Measurements from ENCODE around the gene SLC35F1.

Gene SLC35F1

GRCh38 chr6:118317581-118318563 is 410.8 kb downstream of the SLC35F1 start:
- DNase-seq (ENCODE audit: low read depth, low spot score) = no peak
- no peak overlapping the region for H3K4me3 ChIP-seq (ENCODE audit: low read depth, low read length)
- ChIA-PET CTCF (no interaction called here), POLR2A (no interaction called here)
- TF ChIP-seq CTCF (IDR thresholded peaks at IDR 0.05; ENCODE audit: insufficient read depth, low read length, missing control alignments) = no peak

GRCh38 chr6:118318648-118319047 is 411.6 kb downstream of the SLC35F1 start:
- CTCF ChIA-PET = no interaction called here
- no peak for DNase-seq (ENCODE audit: low read depth, low spot score)
- H3K4me3 ChIP-seq (ENCODE audit: low read depth, low read length) = no peak overlapping the region
- no peak for TF ChIP-seq CTCF (IDR thresholded peaks at IDR 0.05; ENCODE audit: insufficient read depth, low read length, missing control alignments)
- POLR2A ChIA-PET = no interaction called here

GRCh38 chr6:118319416-118319815 is 412.4 kb downstream of the SLC35F1 start:
- no peak overlapping the region for H3K4me3 ChIP-seq (ENCODE audit: low read depth, low read length)
- ChIA-PET CTCF (no interaction called here), POLR2A (no interaction called here)
- no peak for TF ChIP-seq CTCF (IDR thresholded peaks at IDR 0.05; ENCODE audit: insufficient read depth, low read length, missing control alignments)
- DNase-seq (ENCODE audit: low read depth, low spot score) = no peak

- no peak for TF ChIP-seq CTCF (IDR thresholded peaks at IDR 0.05; ENCODE audit: insufficient read depth, low read length, missing control alignments)
- no peak for DNase-seq (ENCODE audit: low read depth, low spot score)
- ChIA-PET CTCF (no interaction called here), POLR2A (no interaction called here)
- no peak overlapping the region for H3K4me3 ChIP-seq (ENCODE audit: low read depth, low read length)
Measured at GRCh38 chr6:118319894-118320649, 413.0 kb downstream of the SLC35F1 start.

- TF ChIP-seq CTCF (IDR thresholded peaks at IDR 0.05; ENCODE audit: insufficient read depth, low read length, missing control alignments) = no peak
- ChIA-PET POLR2A (no interaction called here), CTCF (no interaction called here)
- no peak overlapping the region for H3K4me3 ChIP-seq (ENCODE audit: low read depth, low read length)
- DNase-seq (ENCODE audit: low read depth, low spot score) = no peak
Measured at GRCh38 chr6:118320652-118321051, 413.6 kb downstream of the SLC35F1 start.

- ChIA-PET POLR2A (no interaction called here), CTCF (no interaction called here)
- TF ChIP-seq CTCF (IDR thresholded peaks at IDR 0.05; ENCODE audit: insufficient read depth, low read length, missing control alignments) = no peak
- no peak for DNase-seq (ENCODE audit: low read depth, low spot score)
- no peak overlapping the region for H3K4me3 ChIP-seq (ENCODE audit: low read depth, low read length)
Measured at GRCh38 chr6:118324116-118324515, 417.1 kb downstream of the SLC35F1 start.
